Ovary (tissue), 3 donors: ENCODE data around the gene BEND7.
"Not testable (repeated sequence)": the region's sequence is repeated elsewhere in the genome, so short reads cannot be mapped to it uniquely, and the experiment has no call there.

Source experiments
- CTCF ChIP-seq, 3 donors: fragments of 450-650 bp in 2 of 3; fragments of 200-600 bp in 1 of 3; IDR thresholded peaks; one replicate each; pipeline versions ENCODE4 v1.5.1 to v1.8.0; 2016 to 2022; ENCODE audit warnings: antibody characterized with exemption in 3 of 3, mild to moderate bottlenecking in 1 of 3
- EP300 ChIP-seq: sonication (generic); formaldehyde crosslinking; IDR thresholded peaks from one replicate; pipeline ENCODE4 v1.6.1; 2017; ENCODE audit warnings: antibody characterized with exemption
- POLR2A ChIP-seq: fragments of 450-650 bp; IDR thresholded peaks from one replicate; pipeline ENCODE4 v1.6.1; 2017; ENCODE audit warnings: antibody characterized with exemption, mild to moderate bottlenecking, moderate library complexity
- donor health status: DM: no; HTN: no; CAD: no.

- TF ChIP-seq CTCF (IDR thresholded peaks at IDR 0.05); POLR2A; EP300: not testable (repeated sequence)
Measured at GRCh38 chr10:13403426-13403825, 125.4 kb downstream of the BEND7 start.
